Measurements from ENCODE around the gene TTC3. TPM values are rescaled to one million over a fixed set of nuclear protein-coding genes. Genes with fewer than 3 reads are reported as not detected.

The TTC3 gene
- total RNA-seq, 1 experiment from 2014 or later: 71.5 TPM

GRCh38 chr21:37223804-37224345 lies 150.8 kb downstream of the TTC3 start:
- RAD21 ChIA-PET (ENCODE audit: low non-redundant PET in 1 of 2, low total read pairs in 2 of 2, uncharacterized antibody in 2 of 2, unreplicated experiment in 2 of 2): no interaction called here
- intact Hi-C loops (cut with micrococcal nuclease): no loop called here
- no peak for TF ChIP-seq ATF3 (IDR thresholded peaks at IDR 0.05)
- no peak for TF ChIP-seq YY1 (IDR thresholded peaks at IDR 0.05; ENCODE audit: extremely low read depth, insufficient replicate concordance, low read depth, low read length)
- TF ChIP-seq ZNF274 (IDR thresholded peaks at IDR 0.05; ENCODE audit: low read depth, low read length): no peak
- TF ChIP-seq POLR2A (IDR thresholded peaks at IDR 0.05; ENCODE audit: borderline replicate concordance, extremely low read depth, insufficient read depth, insufficient read length): no peak
- TF ChIP-seq TCF7L2 (IDR thresholded peaks at IDR 0.05; ENCODE audit: borderline replicate concordance, extremely low read depth, insufficient read depth, insufficient read length): no peak
- TF ChIP-seq, protein P1, sequence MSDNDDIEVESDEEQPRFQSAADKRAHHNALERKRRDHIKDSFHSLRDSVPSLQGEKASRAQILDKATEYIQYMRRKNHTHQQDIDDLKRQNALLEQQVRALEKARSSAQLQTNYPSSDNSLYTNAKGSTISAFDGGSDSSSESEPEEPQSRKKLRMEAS (IDR thresholded peaks at IDR 0.05): no peak
- no peak for TF ChIP-seq EZH2 (IDR thresholded peaks at IDR 0.05)
- TF ChIP-seq, protein P2, sequence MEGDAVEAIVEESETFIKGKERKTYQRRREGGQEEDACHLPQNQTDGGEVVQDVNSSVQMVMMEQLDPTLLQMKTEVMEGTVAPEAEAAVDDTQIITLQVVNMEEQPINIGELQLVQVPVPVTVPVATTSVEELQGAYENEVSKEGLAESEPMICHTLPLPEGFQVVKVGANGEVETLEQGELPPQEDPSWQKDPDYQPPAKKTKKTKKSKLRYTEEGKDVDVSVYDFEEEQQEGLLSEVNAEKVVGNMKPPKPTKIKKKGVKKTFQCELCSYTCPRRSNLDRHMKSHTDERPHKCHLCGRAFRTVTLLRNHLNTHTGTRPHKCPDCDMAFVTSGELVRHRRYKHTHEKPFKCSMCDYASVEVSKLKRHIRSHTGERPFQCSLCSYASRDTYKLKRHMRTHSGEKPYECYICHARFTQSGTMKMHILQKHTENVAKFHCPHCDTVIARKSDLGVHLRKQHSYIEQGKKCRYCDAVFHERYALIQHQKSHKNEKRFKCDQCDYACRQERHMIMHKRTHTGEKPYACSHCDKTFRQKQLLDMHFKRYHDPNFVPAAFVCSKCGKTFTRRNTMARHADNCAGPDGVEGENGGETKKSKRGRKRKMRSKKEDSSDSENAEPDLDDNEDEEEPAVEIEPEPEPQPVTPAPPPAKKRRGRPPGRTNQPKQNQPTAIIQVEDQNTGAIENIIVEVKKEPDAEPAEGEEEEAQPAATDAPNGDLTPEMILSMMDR (IDR thresholded peaks at IDR 0.05 in 2 of 3, conservative IDR thresholded peaks at IDR 0.05 in 1 of 3; ENCODE audit: borderline replicate concordance in 1 of 3, insufficient read depth in 1 of 3, low read depth in 2 of 3, low read length in 2 of 3): no peak
- TF ChIP-seq FOSL1 (IDR thresholded peaks at IDR 0.05; ENCODE audit: low read depth): no peak
- no peak for TF ChIP-seq CEBPB (IDR thresholded peaks at IDR 0.05; ENCODE audit: low read depth)
- no peak for TF ChIP-seq ELF1 (IDR thresholded peaks at IDR 0.05; ENCODE audit: borderline replicate concordance, low read depth)
- TF ChIP-seq, protein P3, sequence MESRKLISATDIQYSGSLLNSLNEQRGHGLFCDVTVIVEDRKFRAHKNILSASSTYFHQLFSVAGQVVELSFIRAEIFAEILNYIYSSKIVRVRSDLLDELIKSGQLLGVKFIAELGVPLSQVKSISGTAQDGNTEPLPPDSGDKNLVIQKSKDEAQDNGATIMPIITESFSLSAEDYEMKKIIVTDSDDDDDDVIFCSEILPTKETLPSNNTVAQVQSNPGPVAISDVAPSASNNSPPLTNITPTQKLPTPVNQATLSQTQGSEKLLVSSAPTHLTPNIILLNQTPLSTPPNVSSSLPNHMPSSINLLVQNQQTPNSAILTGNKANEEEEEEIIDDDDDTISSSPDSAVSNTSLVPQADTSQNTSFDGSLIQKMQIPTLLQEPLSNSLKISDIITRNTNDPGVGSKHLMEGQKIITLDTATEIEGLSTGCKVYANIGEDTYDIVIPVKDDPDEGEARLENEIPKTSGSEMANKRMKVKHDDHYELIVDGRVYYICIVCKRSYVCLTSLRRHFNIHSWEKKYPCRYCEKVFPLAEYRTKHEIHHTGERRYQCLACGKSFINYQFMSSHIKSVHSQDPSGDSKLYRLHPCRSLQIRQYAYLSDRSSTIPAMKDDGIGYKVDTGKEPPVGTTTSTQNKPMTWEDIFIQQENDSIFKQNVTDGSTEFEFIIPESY (IDR thresholded peaks at IDR 0.05; ENCODE audit: extremely low read depth, insufficient replicate concordance, low read length): no peak
- TF ChIP-seq EZH2phosphoT487 (IDR thresholded peaks at IDR 0.05; ENCODE audit: borderline replicate concordance): no peak
- TF ChIP-seq RAD21 (IDR thresholded peaks at IDR 0.05; ENCODE audit: low read depth): no peak
- TF ChIP-seq CBX3 (IDR thresholded peaks at IDR 0.05; ENCODE audit: low read depth): no peak
- no peaks in the 10 kb centered on the region for H3K9me3 ChIP-seq (ENCODE audit: control insufficient read depth in 1 of 2, insufficient read depth in 1 of 2, low read depth in 1 of 2, low read length in 2 of 2)
- H3K79me2 ChIP-seq (ENCODE audit: insufficient read depth, low read length): no peaks in the 10 kb centered on the region; the same call in 1 of the 2 replicates
- no peaks in the 10 kb centered on the region for H3K9me2 ChIP-seq (ENCODE audit: insufficient read depth)
- H3K27ac ChIP-seq (ENCODE audit: low read depth, low read length): no peak overlapping the region
- H3K36me3 ChIP-seq (ENCODE audit: control insufficient read depth in 1 of 2, insufficient read depth in 2 of 2, low read length in 2 of 2): peaks cover 20 to 24% of the 10 kb centered on the region in 2 experiments; a peak in 3 of 4 replicates
- peaks cover 0 to 8% of the 10 kb centered on the region in 2 experiments; a peak in 1 of 4 replicates for H3K4me1 ChIP-seq (ENCODE audit: control insufficient read depth in 1 of 2, insufficient read depth in 2 of 2, low read length in 2 of 2)
- POLR2A ChIA-PET: no interaction called here
- no peaks in the 10 kb centered on the region for H4K20me1 ChIP-seq (ENCODE audit: insufficient read depth)
- H3K27me3 ChIP-seq (ENCODE audit: insufficient read depth, low read length): no peaks in the 10 kb centered on the region
- no peak overlapping the region for H2AFZ ChIP-seq (ENCODE audit: low read depth, low read length, poor library complexity, severe bottlenecking)
- H3K4me3 ChIP-seq (replicated peaks in 1 of 2; ENCODE audit: low read depth in 1 of 2, low read length in 2 of 2): no peak overlapping the region
- TSS peak; percentile 40 for BruUV-seq (replicated peaks)
- ATAC-seq: no peak
- DNase-seq (ENCODE audit: low read depth, low spot score): no peak
- no peak overlapping the region for H3K9ac ChIP-seq (ENCODE audit: low read length)
- H3K4me2 ChIP-seq (ENCODE audit: low read length): no peak overlapping the region
- CTCF ChIA-PET: no interaction called here

Measured in HCT116 (cell line).